Activated T-cell treated with anti-CD3 and anti-CD28 coated beads, Interleukin-2, amount 50 U/mL, for 4 hours (primary cell): ENCODE measurements around the gene MKX. TPM values are rescaled to one million over a fixed set of nuclear protein-coding genes. Genes with fewer than 3 reads are reported as not detected.

Experiments
- ATAC-seq, 2 donors: fragments of 200-7000 bp; cut with Tn5 transposase; one replicate each; pipeline ENCODE4 v1.10.0; 2021
- DNase-seq: peaks from one replicate; pipeline ENCODE4 v3.0.0-alpha.2; 2020
- H3K27me3 Mint-ChIP-seq: one replicate; pipeline ENCODE4 v1.8.0; 2021; ENCODE audit warnings: low read depth, mixed read lengths
- H3K36me3 Mint-ChIP-seq: one replicate; pipeline ENCODE4 v1.8.0; 2022; ENCODE audit warnings: mixed read lengths; ENCODE audit not compliant: insufficient read depth
- H3K4me1 Mint-ChIP-seq: one replicate; pipeline ENCODE4 v1.8.0; 2021; ENCODE audit warnings: low read depth, mixed read lengths
- H3K4me3 Mint-ChIP-seq: one replicate; pipeline ENCODE4 v1.8.0; 2021; ENCODE audit warnings: mild to moderate bottlenecking, moderate library complexity, mixed read lengths
- H3K9me3 Mint-ChIP-seq: one replicate; pipeline ENCODE4 v1.8.0; 2021; ENCODE audit warnings: mixed read lengths
- total RNA-seq, 3 donors: library from RNA; stranded (reverse); gene quantifications; one replicate each; pipeline ENCODE4 v1.2.1, GENCODE V29; 2021

The MKX gene
- total RNA-seq, 3 donors from 2014 or later = 0.37 to 0.95 (median 0.38) TPM

DNA sequence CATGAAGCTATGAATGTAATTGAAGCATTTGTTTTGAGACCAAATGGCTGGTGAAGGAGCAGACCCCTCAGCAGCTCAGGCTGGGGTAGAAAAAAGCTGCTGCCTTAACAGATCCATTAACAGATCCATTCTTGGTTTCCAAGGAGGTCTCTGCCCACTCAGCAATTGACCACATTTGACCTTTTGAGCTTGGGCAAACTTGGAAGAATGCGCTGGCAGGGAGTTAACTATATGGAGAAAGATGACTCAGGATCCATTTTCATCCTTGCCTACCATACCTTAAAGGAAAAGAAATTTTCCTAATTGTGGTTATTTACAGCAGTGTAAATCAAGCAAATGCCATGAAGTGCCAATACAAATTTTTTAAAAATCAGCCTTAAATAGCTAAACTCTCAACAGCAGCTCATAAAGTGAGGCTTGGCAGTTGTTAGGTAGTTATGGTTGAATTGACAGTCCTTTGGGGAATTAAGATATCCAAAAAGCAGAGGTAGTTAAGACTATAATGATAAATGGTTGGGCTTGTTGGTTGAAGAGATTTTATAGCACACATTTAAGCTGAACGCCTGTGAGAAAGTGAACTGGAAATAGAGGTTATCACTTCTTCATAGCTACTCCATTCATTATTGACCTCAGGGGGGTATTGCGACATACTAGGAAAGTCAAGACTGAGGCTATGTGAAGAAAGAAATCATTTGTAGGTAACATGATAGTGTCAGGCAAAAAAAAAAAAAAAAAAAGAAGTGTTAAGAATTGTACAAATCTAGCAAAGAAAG lies 83.9 kb downstream of the MKX start:
- Mint-ChIP-seq H3K4me3 (no peak overlapping the region), H3K27me3 (peaks cover 37% of the 10 kb centered on the region), H3K4me1 (no peaks in the 10 kb centered on the region), H3K36me3 (no peaks in the 10 kb centered on the region), H3K9me3 (no peaks in the 10 kb centered on the region)
- ATAC-seq = no peak
- no peak for DNase-seq

DNA sequence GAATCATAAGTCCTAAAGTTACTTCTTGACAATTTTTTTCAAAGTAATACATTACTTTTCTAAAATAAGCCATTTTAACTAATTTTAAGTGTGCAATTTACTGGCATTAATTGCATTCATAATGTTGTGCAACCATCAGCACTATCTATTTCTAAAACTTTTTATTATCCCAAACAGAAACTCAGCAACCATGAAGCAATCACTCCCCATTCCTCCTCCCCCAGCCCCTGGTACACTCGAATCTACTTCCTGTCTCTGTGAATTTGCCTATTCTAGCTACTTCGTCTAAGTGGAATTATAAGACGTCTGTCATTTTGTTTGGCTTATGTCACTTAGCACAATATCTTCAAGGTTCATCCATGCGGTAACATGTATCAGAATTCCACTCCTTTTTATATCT lies 84.9 kb downstream of the MKX start:
- ATAC-seq (no peak), DNase-seq (no peak)
- no peaks in the 10 kb centered on the region for H3K4me1 Mint-ChIP-seq
- no peak overlapping the region for H3K4me3 Mint-ChIP-seq
- H3K36me3 Mint-ChIP-seq = no peaks in the 10 kb centered on the region
- H3K27me3 Mint-ChIP-seq = peaks cover 37% of the 10 kb centered on the region
- H3K9me3 Mint-ChIP-seq = no peaks in the 10 kb centered on the region

DNA sequence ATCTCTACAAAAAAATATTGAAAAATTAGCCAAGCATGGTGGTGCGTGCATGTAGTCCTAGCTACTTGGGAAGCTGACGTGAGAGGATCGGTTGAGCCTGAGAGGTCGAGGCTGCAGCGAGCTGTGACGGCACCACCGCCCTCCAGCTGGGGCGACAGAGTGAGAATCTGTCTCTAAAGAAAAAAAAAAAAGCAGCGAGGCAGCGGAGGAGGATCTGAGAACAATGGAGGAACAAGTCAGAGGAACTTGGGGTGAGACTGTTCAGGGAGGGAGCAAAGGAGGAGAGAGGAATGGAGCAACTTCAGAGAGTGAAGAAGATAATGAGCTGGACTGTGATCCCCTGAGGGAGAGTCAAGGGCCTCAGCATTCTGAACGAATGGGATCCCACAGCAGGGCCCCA lies 85.4 kb downstream of the MKX start:
- Mint-ChIP-seq H3K4me3 (no peak overlapping the region), H3K36me3 (no peaks in the 10 kb centered on the region), H3K9me3 (no peaks in the 10 kb centered on the region), H3K27me3 (peaks cover 35% of the 10 kb centered on the region), H3K4me1 (no peaks in the 10 kb centered on the region)
- DNase-seq (no peak), ATAC-seq (no peak)

DNA sequence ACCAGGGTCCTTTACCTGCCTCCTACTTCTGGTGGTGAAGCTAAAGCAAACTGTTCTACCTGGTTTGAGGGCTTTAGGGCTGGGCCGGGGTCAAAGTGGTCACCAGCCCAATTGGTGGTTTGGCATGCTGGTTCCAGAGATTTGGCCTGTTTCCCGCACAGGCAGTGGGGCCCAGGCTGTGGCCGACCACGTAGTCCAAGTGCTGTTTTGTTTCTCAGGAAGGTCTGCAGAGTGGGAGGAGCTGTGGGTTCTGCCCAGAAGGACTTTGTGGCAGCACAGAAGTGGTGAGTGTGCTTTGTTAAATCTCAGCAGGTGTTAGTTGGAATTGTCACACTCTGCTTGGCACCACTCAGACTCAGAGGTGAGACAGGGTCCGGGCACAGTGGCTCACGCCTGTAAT lies 85.8 kb downstream of the MKX start:
- ATAC-seq (no peak), DNase-seq (no peak)
- Mint-ChIP-seq H3K36me3 (no peaks in the 10 kb centered on the region), H3K9me3 (no peaks in the 10 kb centered on the region), H3K27me3 (peaks cover 31% of the 10 kb centered on the region), H3K4me3 (no peak overlapping the region), H3K4me1 (no peaks in the 10 kb centered on the region)

DNA sequence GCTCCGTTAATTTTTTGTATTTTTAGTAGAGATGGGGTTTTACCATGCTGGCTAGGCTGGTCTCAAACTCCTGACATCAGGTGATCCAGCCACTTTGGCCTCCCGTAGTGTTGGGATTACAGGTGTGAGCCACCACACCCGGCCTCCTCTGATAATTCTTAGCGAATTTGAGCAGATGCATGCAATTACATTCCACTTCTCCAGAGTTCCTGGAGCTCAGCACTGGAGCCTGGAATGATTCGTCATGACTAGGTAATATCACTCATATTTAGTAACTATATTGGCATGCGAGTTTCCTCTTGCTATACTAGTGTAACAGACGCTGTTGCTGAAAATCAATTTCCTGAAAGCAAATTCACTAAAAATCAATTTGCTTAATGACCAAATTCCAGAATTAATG lies 86.8 kb downstream of the MKX start:
- H3K36me3 Mint-ChIP-seq = no peaks in the 10 kb centered on the region
- ATAC-seq (no peak), DNase-seq (no peak)
- peaks cover 27% of the 10 kb centered on the region for H3K27me3 Mint-ChIP-seq
- no peak overlapping the region for H3K4me3 Mint-ChIP-seq
- H3K4me1 Mint-ChIP-seq = no peaks in the 10 kb centered on the region
- no peaks in the 10 kb centered on the region for H3K9me3 Mint-ChIP-seq

DNA sequence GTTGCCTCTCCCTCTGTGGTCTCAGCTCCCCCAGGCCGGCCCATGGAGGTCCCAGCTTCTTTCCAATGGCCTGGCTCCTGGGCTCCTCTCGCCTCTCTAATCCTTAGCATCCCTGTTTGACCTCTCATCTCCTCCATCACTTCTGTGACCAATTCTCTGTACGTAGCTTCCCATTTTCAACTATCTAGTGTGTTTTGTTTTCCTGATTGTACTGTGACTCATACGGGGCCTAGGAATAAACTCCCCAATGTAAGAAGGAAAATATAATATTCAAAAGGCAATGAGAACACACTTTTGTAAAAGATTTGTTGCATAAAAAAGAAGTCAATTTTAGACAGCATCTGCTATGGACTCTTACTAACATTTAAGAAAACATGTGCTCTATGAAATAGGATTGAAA lies 90.3 kb downstream of the MKX start:
- H3K4me3 Mint-ChIP-seq = no peak overlapping the region
- peaks cover 11% of the 10 kb centered on the region for H3K27me3 Mint-ChIP-seq
- H3K4me1 Mint-ChIP-seq = no peaks in the 10 kb centered on the region
- no peaks in the 10 kb centered on the region for H3K36me3 Mint-ChIP-seq
- DNase-seq (no peak), ATAC-seq (no peak)
- no peaks in the 10 kb centered on the region for H3K9me3 Mint-ChIP-seq

DNA sequence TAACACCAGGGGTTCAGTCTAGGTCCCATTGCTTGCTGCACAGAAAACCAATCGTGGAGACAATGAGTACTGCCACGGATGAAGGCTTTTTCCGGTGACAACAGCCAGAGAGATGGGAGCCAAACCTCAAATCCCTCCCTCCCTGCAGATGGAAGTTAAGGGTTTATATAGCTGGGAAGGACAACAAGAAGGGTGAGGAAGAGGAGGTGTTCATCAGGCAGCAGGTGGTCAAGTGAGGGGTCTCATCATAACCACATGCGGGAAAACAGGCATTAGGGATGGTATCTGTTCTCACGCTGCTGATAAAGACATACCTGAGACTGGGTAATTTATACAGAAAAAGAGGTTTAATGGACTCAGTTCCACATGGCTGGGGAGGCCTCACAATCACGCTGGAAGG lies 91.3 kb downstream of the MKX start:
- DNase-seq (no peak), ATAC-seq (no peak)
- Mint-ChIP-seq H3K9me3 (no peaks in the 10 kb centered on the region), H3K27me3 (peaks cover 7% of the 10 kb centered on the region), H3K4me3 (no peak overlapping the region), H3K36me3 (no peaks in the 10 kb centered on the region), H3K4me1 (no peaks in the 10 kb centered on the region)

DNA sequence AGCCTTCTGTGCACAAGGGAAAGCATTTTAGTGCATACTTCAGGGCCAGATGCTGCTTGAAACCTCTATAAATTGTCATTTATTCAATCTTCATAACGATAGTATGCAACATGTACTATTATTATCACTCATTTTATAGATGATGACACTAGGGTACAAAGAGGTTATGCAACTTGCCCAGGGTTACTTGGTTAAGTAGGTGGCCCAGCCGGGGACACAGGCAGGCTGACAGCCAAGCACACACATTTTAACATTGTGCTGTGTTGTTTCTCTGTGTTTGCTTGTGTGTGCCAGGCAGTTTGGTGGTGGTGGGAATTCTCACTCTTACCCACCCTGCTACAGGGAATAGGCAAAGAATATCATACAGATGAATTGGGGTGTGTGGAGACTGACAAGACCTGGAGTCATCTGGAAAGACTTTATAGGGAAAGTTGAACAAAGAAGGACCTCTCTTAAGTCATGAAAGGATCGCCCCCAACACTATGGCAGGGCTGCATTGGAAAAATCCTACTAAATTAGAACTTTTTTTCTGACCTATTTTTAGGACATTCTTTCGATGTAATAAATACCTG lies 98.9 kb downstream of the MKX start:
- H3K27me3 Mint-ChIP-seq = peaks cover 17% of the 10 kb centered on the region
- H3K9me3 Mint-ChIP-seq = peaks cover 8% of the 10 kb centered on the region
- DNase-seq (no peak), ATAC-seq (no peak)
- H3K36me3 Mint-ChIP-seq = no peaks in the 10 kb centered on the region
- H3K4me1 Mint-ChIP-seq = no peaks in the 10 kb centered on the region
- no peak overlapping the region for H3K4me3 Mint-ChIP-seq

DNA sequence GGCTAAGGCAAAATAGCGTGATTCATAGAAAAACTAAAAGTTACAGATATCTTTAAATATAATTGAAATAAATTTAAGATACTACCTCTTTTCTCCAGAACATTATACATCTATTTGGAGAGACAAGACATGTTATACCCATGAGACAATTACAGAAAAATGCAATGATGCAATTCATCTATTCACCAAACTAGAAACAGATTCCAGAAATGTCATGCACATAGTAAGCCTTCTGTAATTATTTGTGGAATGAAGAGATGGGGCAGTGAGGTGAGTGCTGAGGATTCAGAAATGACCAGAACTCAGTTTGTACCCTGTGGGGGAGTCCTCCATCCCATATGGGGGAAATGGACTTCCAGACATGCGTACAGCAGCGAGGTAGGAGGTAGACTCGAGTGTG lies 99.4 kb downstream of the MKX start:
- DNase-seq = no peak
- Mint-ChIP-seq H3K9me3 (peaks cover 11% of the 10 kb centered on the region), H3K27me3 (peaks cover 17% of the 10 kb centered on the region), H3K4me1 (no peaks in the 10 kb centered on the region), H3K4me3 (no peak overlapping the region), H3K36me3 (no peaks in the 10 kb centered on the region)
- no peak for ATAC-seq

DNA sequence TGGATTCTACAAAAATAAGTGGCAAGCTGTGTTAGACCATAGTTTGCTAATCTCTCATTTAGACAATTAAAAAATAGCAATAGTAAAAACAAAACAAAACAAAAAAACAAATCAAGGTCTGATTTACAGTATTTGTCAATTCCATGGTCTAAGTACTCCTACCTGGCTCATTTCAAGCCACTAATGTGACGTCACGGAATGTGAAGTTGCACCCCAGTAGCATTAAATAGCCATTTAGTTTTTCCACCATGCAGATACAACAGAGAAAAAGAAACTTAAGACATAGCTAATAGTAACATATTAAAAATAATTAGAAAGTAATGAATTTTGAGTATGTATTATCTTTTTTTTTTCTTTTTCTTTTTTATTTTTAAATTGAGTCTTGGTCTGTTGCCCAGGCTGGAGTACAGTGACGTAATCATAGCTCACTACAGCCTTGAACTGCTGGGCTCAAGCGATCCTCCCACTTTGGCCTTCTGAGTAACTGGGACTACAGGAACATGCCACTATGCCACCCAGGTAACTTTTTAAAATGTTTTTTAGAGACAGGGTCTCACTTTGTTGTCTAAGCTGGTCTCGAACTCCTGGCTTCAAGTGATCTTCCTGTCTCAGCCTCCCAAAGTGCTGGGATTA lies 101.2 kb downstream of the MKX start:
- Mint-ChIP-seq H3K36me3 (no peaks in the 10 kb centered on the region), H3K9me3 (peaks cover 11% of the 10 kb centered on the region), H3K4me1 (no peaks in the 10 kb centered on the region), H3K27me3 (peaks cover 12% of the 10 kb centered on the region), H3K4me3 (no peak overlapping the region)
- DNase-seq = no peak
- no peak for ATAC-seq

DNA sequence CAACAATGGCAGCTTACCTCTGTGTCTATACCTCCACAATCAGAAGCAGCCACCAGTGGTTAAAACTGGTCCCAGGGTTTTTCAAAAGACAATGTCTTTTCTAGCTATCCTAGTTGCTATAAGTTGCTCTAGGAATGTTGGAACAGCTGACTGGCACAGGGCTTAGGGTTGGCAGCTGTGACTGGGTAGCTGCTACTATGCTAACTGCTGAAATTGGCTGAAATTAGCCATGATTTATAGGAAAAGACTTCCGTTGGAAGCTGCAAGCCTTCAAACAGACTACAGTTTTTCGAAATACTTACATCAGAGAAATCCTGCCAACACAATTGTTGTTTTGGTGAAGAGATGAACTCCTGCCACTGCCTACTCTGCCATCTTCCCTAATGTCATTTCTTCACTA lies 102.3 kb downstream of the MKX start:
- H3K4me3 Mint-ChIP-seq = no peak overlapping the region
- DNase-seq = no peak

DNA sequence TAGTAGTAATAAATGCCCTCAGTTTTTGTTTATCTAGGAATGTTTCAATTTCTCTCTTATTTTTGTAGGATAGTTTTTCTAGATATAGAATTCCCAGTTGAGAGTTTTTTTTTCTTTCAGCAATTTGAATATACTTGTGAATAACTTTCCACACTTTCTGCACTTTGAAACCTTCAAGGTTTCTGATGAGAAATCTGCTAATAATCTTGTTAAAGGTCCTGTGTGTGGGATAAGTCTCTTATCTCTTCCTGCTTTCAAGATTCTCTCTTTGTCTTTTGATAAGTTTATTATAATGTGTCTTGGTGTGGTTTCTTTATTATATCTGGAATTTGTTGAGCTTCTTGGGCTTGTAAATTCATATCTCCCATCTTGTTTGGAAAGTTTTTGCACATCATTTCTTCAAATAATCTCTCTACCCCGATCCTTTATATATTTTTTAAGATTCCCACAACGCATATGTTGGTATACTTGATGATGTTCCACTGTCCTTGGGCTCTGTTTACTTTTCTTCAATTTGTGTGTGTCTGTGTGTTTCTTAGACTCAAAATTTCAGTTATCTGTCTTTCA lies 103.5 kb downstream of the MKX start:
- Mint-ChIP-seq H3K4me3 (no peak overlapping the region), H3K4me1 (no peaks in the 10 kb centered on the region), H3K9me3 (peaks cover 11% of the 10 kb centered on the region), H3K36me3 (no peaks in the 10 kb centered on the region), H3K27me3 (peaks cover 2% of the 10 kb centered on the region)
- DNase-seq = no peak
- ATAC-seq = no peak

More for the DNA sequence above, 102.3 kb downstream of the MKX start:
- ATAC-seq = no peak
- peaks cover 6% of the 10 kb centered on the region for H3K27me3 Mint-ChIP-seq
- H3K36me3 Mint-ChIP-seq = no peaks in the 10 kb centered on the region
- no peaks in the 10 kb centered on the region for H3K4me1 Mint-ChIP-seq
- peaks cover 11% of the 10 kb centered on the region for H3K9me3 Mint-ChIP-seq

DNA sequence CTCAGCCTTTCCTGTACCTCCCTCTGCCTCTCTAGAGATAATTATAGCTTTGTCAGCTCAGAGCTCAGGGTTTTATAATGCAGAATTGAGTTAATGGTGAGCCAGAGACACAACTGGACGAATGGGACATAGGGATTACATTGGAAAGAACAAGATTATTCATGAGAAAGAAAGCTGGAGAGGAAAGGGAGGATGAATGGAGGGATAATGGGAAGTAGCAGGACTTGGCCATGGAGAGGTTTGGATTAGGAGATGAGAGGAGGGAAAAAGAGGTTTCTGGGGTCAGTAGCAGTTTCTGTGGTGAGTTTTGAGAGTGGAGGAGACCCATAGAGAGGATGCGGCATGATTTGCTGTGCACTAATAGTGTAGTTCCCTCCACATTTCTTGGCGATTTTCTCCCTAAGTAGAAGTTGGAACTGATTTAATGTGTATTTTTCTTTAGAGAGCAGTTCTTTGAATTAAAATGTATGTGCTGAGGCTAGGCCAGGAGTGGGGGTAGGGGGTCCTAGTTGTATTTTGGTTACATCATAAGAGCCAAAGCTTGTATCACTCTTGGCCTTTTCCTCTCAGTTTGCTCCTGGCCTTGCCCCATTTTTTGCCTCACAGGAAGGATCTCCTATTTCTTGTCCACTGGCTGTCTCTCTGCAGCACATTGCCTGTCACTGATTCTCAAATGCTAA lies 107.4 kb downstream of the MKX start:
- no peaks in the 10 kb centered on the region for H3K4me1 Mint-ChIP-seq
- DNase-seq = no peak
- H3K9me3 Mint-ChIP-seq = peaks cover 11% of the 10 kb centered on the region
- H3K27me3 Mint-ChIP-seq = no peaks in the 10 kb centered on the region
- H3K36me3 Mint-ChIP-seq = no peaks in the 10 kb centered on the region
- no peak overlapping the region for H3K4me3 Mint-ChIP-seq
- ATAC-seq = no peak

DNA sequence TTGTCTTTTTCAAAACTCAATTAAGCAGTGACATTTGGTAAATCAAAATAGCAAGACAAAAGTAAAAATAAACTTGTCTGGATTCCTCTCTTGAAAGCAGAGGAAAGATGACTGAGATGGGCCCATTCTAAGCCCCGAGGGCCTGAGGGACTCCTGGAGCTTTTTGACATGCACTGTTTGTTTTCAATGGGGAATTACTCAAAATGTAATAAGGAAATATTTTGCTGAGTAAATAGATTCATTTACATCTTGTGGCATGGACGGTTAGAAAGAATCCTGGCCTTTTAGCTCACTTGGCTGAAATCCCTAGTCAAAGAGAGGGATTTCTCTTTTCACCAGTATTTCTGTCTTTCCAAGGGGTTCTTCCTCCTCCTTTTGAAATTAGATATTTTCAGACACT lies 108.0 kb downstream of the MKX start:
- Mint-ChIP-seq H3K9me3 (peaks cover 11% of the 10 kb centered on the region), H3K4me1 (no peaks in the 10 kb centered on the region), H3K27me3 (no peaks in the 10 kb centered on the region), H3K36me3 (no peaks in the 10 kb centered on the region), H3K4me3 (no peak overlapping the region)
- no peak for DNase-seq
- ATAC-seq = no peak
